ENCODE data around the gene FRMPD2.

Gene FRMPD2

DNA sequence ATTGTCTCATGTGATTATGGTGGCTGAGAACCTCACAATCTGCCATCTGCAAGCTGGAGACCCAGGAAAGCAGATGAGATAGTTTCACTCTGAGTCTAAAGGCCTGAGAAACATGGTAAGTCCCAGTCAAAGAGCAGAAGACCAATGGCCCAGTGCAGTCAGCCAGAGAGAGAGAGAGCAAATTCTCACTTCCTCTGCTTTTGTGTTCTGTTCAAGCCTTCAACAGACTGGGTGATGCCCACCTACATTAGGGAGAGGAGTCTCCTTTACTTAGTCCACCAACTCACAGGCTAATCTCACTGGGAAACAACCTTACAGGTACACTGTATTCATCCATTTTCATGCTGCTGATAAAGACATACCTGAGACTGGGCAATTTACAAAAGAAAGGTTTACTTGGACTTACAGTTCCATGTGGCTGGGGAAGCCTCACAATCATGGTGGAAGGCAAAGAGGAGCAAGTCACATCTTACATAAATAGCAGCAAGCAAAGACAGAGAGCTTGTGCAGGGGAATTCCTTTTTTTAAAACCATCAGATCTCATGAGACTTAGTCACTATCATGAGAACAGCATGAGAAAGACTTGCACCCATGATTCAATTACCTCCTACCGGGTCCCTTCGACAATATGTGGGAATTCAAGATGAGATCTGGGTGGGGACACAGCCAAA, 4.7 kb upstream of the FRMPD2 start:
- H3K4me3 ChIP-seq (ENCODE audit: low read depth, low read length) = no peak overlapping the region
- TF ChIP-seq, protein P1, sequence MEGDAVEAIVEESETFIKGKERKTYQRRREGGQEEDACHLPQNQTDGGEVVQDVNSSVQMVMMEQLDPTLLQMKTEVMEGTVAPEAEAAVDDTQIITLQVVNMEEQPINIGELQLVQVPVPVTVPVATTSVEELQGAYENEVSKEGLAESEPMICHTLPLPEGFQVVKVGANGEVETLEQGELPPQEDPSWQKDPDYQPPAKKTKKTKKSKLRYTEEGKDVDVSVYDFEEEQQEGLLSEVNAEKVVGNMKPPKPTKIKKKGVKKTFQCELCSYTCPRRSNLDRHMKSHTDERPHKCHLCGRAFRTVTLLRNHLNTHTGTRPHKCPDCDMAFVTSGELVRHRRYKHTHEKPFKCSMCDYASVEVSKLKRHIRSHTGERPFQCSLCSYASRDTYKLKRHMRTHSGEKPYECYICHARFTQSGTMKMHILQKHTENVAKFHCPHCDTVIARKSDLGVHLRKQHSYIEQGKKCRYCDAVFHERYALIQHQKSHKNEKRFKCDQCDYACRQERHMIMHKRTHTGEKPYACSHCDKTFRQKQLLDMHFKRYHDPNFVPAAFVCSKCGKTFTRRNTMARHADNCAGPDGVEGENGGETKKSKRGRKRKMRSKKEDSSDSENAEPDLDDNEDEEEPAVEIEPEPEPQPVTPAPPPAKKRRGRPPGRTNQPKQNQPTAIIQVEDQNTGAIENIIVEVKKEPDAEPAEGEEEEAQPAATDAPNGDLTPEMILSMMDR (IDR thresholded peaks at IDR 0.05; ENCODE audit: borderline replicate concordance, insufficient read depth, low read depth, low read length) = no peak

DNA sequence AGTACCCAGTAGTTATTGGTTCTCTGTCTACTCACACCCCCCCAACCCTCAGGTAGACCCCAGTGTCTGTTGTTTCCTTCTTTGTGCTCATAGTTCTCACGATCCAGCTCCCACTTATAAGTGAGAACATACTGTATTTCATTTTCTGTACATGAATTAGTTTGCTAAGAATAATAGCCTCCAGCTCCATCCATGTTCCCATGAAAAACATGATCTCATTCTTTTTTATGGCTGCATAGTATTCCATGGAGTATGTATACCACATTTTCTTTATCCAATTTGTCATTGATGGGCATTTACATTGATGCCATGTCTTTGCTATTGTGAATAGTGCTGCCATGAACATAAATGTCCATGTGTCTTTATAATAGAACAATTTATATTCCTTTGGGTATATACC, 2.6 kb upstream of the FRMPD2 start:
- TF ChIP-seq, protein P1 (IDR thresholded peaks at IDR 0.05; ENCODE audit: borderline replicate concordance, insufficient read depth, low read depth, low read length) = no peak
- H3K4me3 ChIP-seq (ENCODE audit: low read depth, low read length) = no peak overlapping the region

- H3K4me3 ChIP-seq (ENCODE audit: low read depth, low read length) = no peak overlapping the region
- TF ChIP-seq, protein P1 (IDR thresholded peaks at IDR 0.05; ENCODE audit: borderline replicate concordance, insufficient read depth, low read depth, low read length) = no peak
Observed at GRCh38 chr10:48273741-48274140, 755 bp downstream of the FRMPD2 start.

DNA sequence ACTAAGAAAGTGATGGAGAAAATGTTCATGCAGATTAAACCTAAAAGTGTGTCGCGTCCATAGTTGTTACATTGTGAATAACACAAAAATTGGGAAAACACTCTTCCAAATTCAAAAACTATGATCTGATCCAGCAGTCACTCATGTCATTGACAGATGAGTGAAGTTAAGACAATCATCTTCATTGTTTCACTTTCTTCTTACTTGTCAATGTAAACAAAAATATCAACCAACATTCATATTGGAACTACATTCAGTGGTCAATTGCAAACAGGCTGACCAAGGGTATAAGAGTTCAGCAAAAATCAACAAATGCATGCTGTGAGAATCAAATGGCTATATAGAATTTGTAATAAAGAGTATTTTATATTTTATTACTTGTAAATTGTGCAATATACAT, 1.8 kb downstream of the FRMPD2 start:
- H3K4me3 ChIP-seq (ENCODE audit: low read depth, low read length) = no peak overlapping the region

DNA sequence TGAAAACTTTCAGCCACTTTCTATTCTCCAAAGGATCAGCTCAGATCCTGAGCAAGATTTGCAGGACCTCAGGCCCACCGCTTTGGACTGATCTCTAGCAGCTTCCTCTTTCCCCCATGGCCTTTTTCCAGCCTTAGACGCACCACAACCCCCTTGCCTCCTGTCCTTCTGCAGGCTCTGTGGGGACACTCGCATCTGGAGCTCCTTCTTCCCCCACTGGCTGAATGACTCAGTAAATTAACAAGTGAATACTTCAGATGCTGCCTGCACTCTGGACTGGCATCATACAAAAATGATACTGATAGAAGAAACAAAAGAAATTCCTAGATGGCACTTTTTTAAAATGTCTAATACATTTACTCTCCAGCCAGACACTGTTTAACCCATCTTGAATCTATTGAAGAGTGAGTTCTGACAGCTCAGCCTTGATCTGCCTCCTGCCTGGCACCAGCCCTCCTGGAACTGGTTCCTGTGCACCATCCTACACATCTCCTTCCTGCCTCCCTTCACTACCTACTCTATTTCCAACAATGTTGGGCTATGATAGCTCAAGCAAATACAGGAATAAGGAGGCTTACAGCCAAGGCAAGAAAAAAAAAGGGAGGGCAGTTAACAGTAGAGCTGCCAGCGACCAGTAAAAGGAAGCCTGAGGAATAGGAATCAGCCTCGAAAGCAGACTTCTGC, 3.3 kb downstream of the FRMPD2 start:
- TF ChIP-seq, protein P1 (IDR thresholded peaks at IDR 0.05; ENCODE audit: borderline replicate concordance, insufficient read depth, low read depth, low read length) = no peak
- no peak overlapping the region for H3K4me3 ChIP-seq (ENCODE audit: low read depth, low read length)

More for the DNA sequence above, 1.8 kb downstream of the FRMPD2 start:
- TF ChIP-seq, protein P1 (IDR thresholded peaks at IDR 0.05; ENCODE audit: borderline replicate concordance, insufficient read depth, low read depth, low read length) = no peak

DNA sequence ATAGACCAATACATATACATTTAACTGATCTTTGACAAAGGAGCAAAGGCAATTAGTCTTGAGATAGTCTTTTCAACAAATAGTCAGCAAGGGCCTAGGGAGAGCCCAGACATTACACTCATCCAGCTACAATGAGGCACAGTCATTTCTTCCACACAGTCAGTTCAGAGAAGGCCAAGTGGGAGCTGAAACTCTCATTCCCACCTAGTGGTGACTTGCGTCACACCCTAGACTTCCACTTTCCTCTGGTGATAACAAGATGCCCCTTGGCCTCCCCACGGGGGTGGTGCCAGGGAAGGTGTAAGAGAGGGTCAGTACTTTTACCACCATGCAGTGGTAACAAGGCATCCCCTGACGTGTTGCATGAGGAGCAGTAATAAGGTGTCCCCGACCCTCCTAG, 8.0 kb downstream of the FRMPD2 start:
- TF ChIP-seq, protein P1 (IDR thresholded peaks at IDR 0.05; ENCODE audit: borderline replicate concordance, insufficient read depth, low read depth, low read length) = no peak
- no peak overlapping the region for H3K4me3 ChIP-seq (ENCODE audit: low read depth, low read length)

DNA sequence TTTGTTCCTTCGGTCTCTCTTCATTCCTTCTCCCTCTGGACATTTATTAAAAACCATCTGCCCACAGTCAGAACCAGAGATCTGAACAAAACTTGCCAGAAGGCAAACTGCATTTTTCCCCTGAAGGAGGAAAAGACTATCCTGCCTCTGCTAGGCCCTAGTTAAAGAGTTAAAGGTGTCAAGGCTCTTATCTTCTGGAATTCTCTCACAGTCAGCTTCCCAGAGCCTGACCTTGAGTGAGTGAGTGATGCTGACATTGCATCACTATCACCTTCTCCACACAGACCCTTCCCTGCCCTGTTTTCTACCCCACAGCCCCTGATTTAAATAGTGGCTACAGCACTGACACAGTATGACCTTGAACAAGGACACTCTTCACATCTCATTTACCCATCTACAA, 16.4 kb downstream of the FRMPD2 start:
- H3K4me3 ChIP-seq (ENCODE audit: low read depth, low read length) = no peak overlapping the region
- TF ChIP-seq, protein P1 (IDR thresholded peaks at IDR 0.05; ENCODE audit: borderline replicate concordance, insufficient read depth, low read depth, low read length) = no peak

All from GM12875 (cell line).